ENCODE measurements around the gene GNB1. TPM values are rescaled to one million over a fixed set of nuclear protein-coding genes. Genes with fewer than 3 reads are reported as not detected.
A peak's percentile ranks its signal among the peaks of the same experiment; 100 is the strongest.
"Not testable (repeated sequence)": the region's sequence is repeated elsewhere in the genome, so short reads cannot be mapped to it uniquely, and the experiment has no call there.

GNB1 gene
- total RNA-seq, 6 donors from 2014 or later: 126 to 386 (median 173) TPM

DNA sequence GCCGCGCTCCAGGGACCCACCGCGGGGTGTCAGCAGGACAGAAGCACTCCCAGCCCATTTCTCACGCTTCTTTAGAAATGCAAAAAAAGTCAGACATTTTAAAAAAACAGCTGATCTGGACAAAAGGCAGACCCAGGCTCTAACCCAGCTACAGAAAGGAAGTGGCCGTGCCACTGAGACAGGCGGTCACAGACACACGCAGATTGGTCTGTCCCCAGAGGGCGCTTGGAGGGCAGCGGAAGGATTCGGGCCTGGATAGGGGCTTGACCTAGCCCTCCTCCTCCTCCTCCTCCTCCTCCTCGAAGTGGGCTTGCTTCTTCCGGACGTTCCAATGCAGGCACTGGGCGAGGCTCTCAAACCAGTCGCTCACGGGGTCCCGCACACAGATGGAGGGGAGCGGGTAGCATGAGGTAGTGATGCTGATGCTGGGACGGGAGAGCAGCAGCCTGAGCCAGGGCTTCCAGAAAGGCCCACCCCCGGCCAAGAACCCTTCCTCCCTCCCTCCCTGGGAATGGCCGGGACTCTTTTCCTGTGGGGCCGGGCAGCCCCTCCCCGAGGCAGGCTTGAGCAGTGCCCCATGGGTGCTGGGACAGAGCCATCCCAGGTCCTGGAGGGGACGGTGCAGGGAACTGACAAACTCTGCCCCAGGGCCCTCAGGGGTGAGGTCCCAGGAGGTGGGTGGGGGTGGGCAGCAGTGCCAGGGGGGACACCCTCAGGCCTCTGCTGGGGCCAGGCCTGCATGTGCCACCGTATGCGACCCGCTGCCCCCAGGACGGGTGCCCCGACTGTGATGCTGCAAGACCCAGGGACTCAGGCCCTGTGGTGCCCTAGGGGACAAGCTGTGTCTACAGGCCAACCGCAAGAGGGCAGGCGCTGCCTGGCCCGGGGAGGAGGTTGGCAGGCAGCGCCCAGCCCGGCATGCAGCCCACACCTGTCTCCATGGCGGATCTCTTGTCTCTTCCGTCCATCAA, 138.0 kb downstream of the GNB1 start:
- no peaks in the 10 kb centered on the region for H3K9me3 ChIP-seq
- H3K27me3 ChIP-seq: no peaks in the 10 kb centered on the region
- peaks cover 3 to 11% (median 8%) of the 10 kb centered on the region in 4 donors for H3K4me1 ChIP-seq
- H3K27ac ChIP-seq: no peak overlapping the region
- no peak overlapping the region for H3K4me3 ChIP-seq
- WGBS, 2 donors: 90% methylated on average over 12 to 36 of the region's 37 CpGs
- peaks cover 25 to 57% (median 55%) of the 10 kb centered on the region in 4 donors for H3K36me3 ChIP-seq
- ATAC-seq (ENCODE audit: low FRiP score in 2 of 2) (no peak), DNase-seq (peak; percentile 19 to 77)
- no peak for TF ChIP-seq POLR2AphosphoS5 (IDR thresholded peaks at IDR 0.05)
- TF ChIP-seq, protein P1, sequence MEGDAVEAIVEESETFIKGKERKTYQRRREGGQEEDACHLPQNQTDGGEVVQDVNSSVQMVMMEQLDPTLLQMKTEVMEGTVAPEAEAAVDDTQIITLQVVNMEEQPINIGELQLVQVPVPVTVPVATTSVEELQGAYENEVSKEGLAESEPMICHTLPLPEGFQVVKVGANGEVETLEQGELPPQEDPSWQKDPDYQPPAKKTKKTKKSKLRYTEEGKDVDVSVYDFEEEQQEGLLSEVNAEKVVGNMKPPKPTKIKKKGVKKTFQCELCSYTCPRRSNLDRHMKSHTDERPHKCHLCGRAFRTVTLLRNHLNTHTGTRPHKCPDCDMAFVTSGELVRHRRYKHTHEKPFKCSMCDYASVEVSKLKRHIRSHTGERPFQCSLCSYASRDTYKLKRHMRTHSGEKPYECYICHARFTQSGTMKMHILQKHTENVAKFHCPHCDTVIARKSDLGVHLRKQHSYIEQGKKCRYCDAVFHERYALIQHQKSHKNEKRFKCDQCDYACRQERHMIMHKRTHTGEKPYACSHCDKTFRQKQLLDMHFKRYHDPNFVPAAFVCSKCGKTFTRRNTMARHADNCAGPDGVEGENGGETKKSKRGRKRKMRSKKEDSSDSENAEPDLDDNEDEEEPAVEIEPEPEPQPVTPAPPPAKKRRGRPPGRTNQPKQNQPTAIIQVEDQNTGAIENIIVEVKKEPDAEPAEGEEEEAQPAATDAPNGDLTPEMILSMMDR (IDR thresholded peaks at IDR 0.05): no peak
- TF ChIP-seq POLR2A (IDR thresholded peaks at IDR 0.05): no peak
- TF ChIP-seq EP300 (IDR thresholded peaks at IDR 0.05): no peak

DNA sequence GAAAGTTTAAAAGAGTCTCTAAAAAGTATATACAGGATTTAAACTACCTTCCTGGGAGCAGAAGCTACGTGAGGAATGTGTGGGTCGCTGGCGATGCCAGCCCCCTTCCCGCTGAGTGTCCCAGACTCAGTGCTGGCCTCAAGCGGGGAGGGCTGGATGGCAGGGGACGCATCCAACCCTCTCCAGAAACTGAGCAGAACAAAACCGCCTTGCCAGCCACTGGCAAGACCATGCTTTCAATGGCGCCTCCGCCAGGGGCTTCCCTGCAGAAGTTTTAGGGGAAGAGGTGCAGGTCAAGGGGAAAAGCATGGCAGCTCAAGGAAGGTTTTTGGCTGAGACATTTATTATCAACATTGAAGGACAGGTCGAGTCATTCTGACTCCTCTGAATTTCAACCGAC, 138.7 kb downstream of the GNB1 start:
- Histone ChIP-seq H3K9me3 (no peaks in the 10 kb centered on the region), H3K4me1 (peaks cover 0 to 4% (median under 1%) of the 10 kb centered on the region in 4 donors), H3K27ac (no peak overlapping the region), H3K27me3 (no peaks in the 10 kb centered on the region), H3K36me3 (peaks cover 25 to 52% (median 50%) of the 10 kb centered on the region in 4 donors), H3K4me3 (no peak overlapping the region)
- TF ChIP-seq POLR2A (IDR thresholded peaks at IDR 0.05) (no peak), POLR2AphosphoS5 (IDR thresholded peaks at IDR 0.05) (no peak), EP300 (IDR thresholded peaks at IDR 0.05) (no peak)
- TF ChIP-seq, protein P1 (IDR thresholded peaks at IDR 0.05): no peak
- peak in 1 of 2 donors; percentile 15 for DNase-seq
- WGBS, 2 donors: 90 to 92% methylated on average over 11 of the region's 11 CpGs
- no peak for ATAC-seq (ENCODE audit: low FRiP score in 2 of 2)

DNA sequence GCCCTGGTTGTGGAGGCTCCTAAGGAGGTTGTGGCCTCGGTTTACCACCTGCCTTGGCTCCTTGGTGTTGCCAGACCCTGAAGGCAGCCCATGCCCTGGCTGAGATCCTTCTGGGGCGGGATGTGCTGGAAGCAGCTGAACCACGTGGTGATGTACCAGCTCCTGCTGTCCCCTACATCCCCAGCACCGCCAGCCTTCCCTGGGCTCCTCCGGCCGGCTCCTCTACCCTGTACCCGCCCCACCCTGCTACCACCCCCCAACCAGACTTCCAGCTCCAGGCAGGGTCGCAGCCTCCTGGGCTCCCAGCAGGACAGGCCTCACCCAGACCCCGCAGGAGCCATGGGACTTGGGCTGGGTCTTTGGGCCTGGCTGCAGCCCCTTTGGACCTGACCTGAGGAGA, 140.9 kb downstream of the GNB1 start:
- not testable (repeated sequence) for ATAC-seq (ENCODE audit: low FRiP score in 2 of 2)

DNA sequence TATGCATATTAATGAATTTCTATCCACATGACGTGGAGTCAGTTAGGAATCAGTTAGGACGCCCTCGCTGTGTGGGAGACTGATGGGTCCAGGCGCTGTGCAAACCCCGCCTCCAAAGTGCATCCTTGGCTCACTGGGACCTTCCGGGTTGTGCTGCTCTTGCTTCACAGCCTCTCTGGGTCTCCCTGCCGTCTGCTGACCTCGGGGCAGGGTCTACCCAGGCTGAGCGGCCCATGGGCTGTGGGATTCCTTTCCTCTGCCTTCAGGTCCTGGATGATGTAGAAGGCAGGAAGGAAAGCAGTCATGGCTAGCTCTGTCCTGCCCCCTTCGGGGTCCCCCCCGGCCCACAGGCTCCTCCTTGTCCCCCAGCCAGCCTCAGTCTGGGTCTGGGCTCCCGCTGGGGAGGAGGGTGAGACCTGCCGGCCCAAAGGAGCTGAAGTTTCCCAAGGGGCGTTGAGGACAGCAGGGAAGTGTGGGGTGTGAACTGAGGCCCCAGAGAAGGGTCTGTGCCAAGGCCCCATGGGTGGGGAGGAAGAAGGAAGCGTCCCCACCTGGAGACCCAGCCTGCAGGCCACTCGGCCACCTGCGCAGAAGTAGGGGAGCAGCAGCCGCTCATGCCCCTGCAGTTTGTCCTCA, 142.1 kb downstream of the GNB1 start:
- WGBS, 2 donors: 74 to 75% methylated on average over 14 to 16 of the region's 18 CpGs
- DNase-seq (peak; percentile 21 to 58), ATAC-seq (ENCODE audit: low FRiP score in 2 of 2) (no peak)

More for the DNA sequence above, 140.9 kb downstream of the GNB1 start:
- 91 to 93% methylated on average over 5 to 7 of the region's 9 CpGs for WGBS, 2 donors
- DNase-seq: peak in 1 of 2 donors; percentile 13
- H3K27ac ChIP-seq, H3K27me3 ChIP-seq, H3K9me3 ChIP-seq, H3K4me1 ChIP-seq, H3K4me3 ChIP-seq: not testable (repeated sequence)
- H3K36me3 ChIP-seq: peaks cover 12 to 29% (median 27%) of the 10 kb centered on the region in 4 donors

DNA sequence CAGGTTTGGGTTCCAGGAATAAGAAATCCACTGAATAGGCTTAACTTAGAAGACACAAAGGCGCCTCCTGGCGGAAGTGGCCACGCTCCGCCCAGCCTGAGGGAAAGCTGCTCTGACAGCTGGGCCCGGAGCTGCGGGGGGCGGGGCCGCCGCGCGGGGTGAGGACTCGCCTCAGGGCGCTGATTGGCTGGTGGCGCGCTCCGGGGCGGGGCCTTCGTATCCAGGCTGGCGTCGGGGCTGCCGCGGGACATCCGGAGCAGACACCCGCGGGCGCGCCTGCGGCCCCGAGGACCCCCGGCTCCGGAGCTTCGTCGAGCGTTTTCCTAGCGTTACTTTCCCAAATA, 144.3 kb downstream of the GNB1 start:
- DNase-seq, H3K36me3 ChIP-seq, H3K4me1 ChIP-seq, H3K27me3 ChIP-seq, H3K9me3 ChIP-seq: not testable (repeated sequence)
- Histone ChIP-seq H3K4me3 (peak overlapping the region in 2 of 4 donors; percentile 51 to 57), H3K27ac (peak overlapping the region; percentile 65 to 94 (median 91))
- ATAC-seq (ENCODE audit: low FRiP score in 2 of 2): peak; percentile 96 to 97
- WGBS, 2 donors: no CpG with 5 or more reads among the region's 35 CpGs
- TF ChIP-seq, protein P1 (IDR thresholded peaks at IDR 0.05): peak in 1 of 6 experiments; percentile 2

More for the DNA sequence above, 142.1 kb downstream of the GNB1 start:
- Histone ChIP-seq H3K4me1 (peaks cover 0 to 4% (median 0%) of the 10 kb centered on the region in 4 donors), H3K36me3 (peaks cover 8 to 18% (median 17%) of the 10 kb centered on the region in 4 donors), H3K27me3 (no peaks in the 10 kb centered on the region), H3K27ac (no peak overlapping the region), H3K9me3 (no peaks in the 10 kb centered on the region), H3K4me3 (no peak overlapping the region)
- TF ChIP-seq EP300 (IDR thresholded peaks at IDR 0.05) (no peak), POLR2AphosphoS5 (IDR thresholded peaks at IDR 0.05) (no peak), POLR2A (IDR thresholded peaks at IDR 0.05) (no peak)
- TF ChIP-seq, protein P1 (IDR thresholded peaks at IDR 0.05): no peak

Measured in upper lobe of left lung (tissue), 6 donors.